Vagina (tissue), 2 donors: ENCODE results near the gene EOMES.

Experiments used
- CTCF ChIP-seq, 3 experiments: fragments of 450-650 bp in 2 of 3; fragments of 200-600 bp in 1 of 3; sonication (generic) in 1 of 3; IDR thresholded peaks; one replicate each; pipeline ENCODE4 v1.5.1; 2017 to 2019; ENCODE audit warnings: antibody characterized with exemption in 3 of 3, mild to moderate bottlenecking in 2 of 3, moderate library complexity in 2 of 3
- POLR2A ChIP-seq, 2 donors: fragments of 450-650 bp; IDR thresholded peaks; one replicate each; pipeline ENCODE4 v1.6.1; 2017; ENCODE audit warnings: antibody characterized with exemption in 2 of 2, mild to moderate bottlenecking in 2 of 2, moderate library complexity in 2 of 2
- POLR2AphosphoS5 ChIP-seq, 2 donors: sonication (generic); formaldehyde crosslinking; IDR thresholded peaks; one replicate each; pipeline ENCODE4 v1.9.0; 2017; ENCODE audit warnings: antibody characterized with exemption in 2 of 2, mild to moderate bottlenecking in 2 of 2, low read depth in 1 of 2; ENCODE audit not compliant: insufficient read depth in 1 of 2

GRCh38 chr3:27688053-27688452 is 34.1 kb downstream of the EOMES start:
- TF ChIP-seq POLR2AphosphoS5 (IDR thresholded peaks at IDR 0.05; ENCODE audit: insufficient read depth in 1 of 2, low read depth in 1 of 2) (no peak), CTCF (IDR thresholded peaks at IDR 0.05) (no peak), POLR2A (IDR thresholded peaks at IDR 0.05) (no peak)
